Erythroblast (primary cell): Measurements from ENCODE around the gene TTC9C.

Source experiments
- GATA1 ChIP-seq: IDR thresholded peaks from 2 replicates; pipeline ENCODE4 v1.6.1; 2011; ENCODE audit warnings: low read depth, mild to moderate bottlenecking, control low read depth, low read length, moderate library complexity
- POLR2A ChIP-seq: IDR thresholded peaks from 2 replicates; pipeline ENCODE4 v1.6.1; 2011; ENCODE audit warnings: mild to moderate bottlenecking, low read length

- TF ChIP-seq POLR2A, result no peak
- no peak for TF ChIP-seq GATA1
These were observed 11.5 kb upstream of the TTC9C start for GRCh38 chr11:62716816-62717215.
